ENCODE data around the gene TMED4.

TMED4 gene

GRCh38 chr7:44539669-44540506, 42.1 kb downstream of the TMED4 start:
- no peak for DNase-seq

DNA sequence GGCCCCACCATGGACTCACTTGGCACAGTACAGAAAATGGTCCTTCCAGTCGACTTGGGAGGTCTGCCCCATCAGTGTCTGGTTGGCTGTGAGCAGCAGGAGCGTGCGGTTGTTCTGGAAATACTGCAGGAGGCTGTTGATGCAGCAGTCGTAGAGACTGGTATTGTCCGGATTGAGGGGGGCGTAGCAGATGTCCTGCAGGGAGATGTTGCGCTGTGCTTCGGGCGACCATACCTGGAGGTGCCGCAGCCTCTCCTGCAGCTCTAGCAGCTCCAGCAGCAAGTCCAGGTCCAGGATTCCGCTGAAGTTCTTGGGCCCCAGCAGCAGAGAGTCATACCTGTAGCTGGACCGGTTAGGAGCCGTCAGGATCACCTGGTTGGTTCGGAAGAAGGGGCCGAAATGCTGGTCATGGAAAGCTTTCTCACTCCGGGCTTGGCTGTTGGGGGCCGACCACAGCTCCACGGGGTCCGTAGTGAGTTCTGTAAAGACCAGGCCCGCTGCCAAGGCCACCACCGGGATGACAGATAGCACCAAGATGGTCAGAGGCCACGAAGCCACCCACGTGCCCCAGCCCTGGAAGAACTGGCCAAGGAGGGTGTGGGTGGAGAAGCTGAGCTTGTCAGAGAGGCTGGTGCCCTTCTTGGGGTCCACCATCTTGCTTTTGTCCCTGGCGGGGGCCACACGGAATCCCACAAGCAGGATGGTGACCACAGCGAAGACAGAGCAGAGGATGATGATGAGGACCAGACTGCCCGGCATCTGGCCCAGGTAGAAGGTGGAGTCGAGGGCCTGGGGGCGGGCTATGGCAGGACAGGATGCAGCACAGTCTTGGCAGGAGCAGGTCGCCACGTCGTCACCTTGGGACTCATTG, 43.0 kb downstream of the TMED4 start:
- DNase-seq, result no peak

GRCh38 chr7:44538093-44538797, 43.8 kb downstream of the TMED4 start:
- no peak for DNase-seq

- no peak for DNase-seq
These were observed 44.6 kb downstream of the TMED4 start for GRCh38 chr7:44537442-44537841.

DNA sequence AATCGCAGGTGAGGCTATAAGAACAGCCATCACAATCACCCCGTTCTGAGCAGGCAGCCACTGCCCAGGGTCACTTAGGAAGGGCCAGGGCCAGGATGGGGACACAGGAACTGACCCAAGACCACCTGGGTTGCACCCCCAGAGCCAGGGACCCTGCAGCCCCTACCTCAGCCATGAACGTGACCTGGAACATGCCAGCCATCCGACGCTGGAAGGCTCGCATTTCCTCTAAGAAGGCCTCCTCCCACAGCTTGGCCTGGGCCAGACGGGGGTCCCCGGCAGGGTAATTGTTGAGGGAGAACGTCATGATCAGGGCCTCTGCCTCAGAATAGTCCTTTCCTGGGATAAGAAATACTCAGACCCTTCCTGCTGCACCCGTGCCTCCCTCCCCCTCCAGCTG, 45.9 kb downstream of the TMED4 start:
- DNase-seq, result no peak

DNA sequence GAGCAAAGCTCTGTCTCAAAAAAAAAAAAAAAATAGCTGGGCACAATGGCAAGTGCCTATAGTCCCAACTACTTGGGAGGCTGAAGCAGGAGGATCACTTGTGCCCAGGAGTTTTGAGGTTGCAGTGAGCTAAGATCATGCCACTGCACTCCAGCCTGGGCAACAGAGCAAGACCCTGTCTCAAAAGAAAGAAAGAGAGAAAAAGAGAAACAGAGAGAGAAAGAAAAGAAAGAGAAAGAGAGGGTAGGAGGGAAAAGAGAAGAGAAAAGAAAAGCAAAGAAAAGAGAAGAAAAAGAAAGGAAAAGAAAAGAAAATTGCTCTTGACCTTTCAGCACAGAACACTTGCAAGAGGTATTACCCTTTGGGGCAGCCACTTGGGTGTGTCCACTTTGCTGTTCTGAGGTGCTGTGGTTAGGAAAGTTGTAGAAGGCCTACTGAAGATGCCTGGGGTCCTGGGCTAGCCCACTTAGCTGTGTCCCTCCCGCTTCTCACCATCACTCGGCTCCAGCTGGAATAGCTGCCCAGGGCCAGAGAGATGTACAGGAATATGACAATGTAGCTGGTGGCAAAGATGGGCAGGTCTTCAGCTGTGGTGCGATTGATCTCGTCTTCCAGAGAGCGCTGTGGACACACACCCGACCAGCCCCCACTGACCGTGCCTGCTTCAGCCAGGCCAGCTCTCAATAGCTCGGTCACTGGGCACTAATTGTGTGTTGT, 46.5 kb downstream of the TMED4 start:
- no peak for DNase-seq

GRCh38 chr7:44534501-44534900, 47.5 kb downstream of the TMED4 start:
- peak; percentile 57 to 74 (median 66) for DNase-seq

DNA sequence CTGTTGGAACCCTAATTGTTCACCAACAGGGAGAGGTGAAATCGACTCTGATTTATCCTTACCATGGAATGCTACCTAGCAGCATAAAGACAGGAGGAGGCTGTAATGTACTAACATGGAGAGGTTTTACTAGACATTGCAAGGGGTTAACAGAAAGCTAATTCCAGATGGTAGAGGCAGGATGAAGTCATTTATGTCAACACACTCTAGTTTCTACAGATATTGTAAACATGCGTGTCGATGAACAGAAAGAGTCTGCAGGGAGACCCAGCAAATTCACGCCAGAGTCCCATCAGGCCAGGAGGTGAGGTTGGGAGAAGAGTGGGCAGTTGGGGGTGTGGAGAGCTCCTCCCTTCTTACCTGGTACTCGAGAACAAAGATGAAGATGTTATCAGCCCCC, 47.9 kb downstream of the TMED4 start:
- no peak for DNase-seq

DNA sequence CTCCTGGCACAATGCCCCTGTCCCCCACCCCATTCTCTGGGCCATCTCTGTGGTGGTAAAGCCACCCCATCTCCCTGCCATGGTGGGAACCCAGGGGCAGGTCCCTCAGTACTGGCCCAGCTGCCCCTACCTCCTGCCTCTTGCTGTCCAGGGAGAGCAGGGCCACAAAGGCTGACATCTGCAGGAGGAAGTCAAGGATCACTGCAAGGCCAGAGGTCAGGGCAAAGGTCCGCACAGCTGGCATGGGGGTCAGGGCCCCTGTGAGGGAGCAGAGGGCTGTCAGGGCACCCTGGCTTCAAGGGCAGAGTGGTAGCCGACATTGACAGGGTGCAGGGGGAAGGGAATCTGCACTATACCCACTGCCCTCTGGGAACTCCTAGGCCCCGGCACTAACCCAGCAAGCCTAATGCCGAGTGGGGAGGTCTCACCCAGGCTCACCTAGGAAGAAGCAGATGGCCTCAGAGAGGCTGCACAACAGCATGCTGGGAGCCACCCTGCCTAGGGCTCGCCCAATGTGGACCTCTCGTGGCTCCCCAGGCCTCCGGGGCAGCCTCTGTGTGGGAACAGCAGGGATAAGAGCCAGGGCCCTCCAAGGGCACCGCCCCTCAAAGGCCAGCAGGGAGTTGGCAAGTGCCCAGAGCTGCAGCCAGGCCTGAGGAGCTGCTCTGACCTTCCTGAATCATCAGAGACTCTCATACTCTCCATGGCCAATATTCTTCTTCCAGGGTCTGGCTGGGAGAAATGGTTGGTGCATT, 48.6 kb downstream of the TMED4 start:
- DNase-seq, result no peak

DNA sequence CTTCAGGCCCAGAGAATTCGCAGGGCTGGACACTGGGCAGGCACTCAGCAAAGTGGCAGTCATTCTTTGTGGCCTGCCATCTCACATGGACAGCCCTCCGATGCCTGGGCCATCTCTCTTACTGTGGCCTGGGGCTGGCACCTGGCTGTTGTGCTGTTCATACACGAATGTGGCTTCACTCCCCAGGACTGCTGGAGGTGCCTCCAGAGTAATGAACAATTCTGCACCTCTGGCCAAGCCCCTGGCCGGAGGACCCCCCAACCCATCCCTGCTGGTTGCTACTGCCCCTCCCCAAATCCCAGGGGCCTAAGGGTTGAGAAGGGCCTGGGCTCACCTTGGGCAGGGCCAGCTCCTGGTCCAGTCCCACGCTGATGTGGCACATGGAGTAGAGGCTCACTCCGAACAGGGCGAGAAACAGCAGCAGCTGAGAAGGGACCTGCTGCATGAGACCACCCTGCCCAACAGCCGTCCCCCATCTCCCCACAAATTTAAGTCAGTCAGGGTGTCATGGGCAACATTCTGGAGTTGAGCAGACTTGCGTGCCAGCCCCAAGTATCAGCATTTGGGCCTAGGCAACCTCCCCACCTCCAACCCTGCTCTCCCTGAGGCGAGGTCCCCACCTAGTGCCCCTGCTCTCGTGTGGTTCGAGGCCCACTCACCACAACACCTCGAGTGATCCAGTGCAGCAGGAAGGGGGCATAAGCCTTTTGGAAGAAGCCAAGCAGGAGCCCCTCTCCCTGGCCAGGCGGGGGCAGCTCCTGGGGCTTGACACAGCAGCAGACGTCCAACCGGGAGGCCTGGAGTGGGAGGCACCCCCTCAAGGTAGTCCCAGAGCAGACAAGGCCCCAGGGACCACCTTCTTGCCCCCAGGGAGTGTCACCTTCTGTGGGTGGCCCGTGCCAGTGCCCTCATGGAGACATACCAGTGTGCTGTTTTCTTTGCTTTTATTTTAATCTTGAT, 50.3 kb downstream of the TMED4 start:
- DNase-seq, result no peak

DNA sequence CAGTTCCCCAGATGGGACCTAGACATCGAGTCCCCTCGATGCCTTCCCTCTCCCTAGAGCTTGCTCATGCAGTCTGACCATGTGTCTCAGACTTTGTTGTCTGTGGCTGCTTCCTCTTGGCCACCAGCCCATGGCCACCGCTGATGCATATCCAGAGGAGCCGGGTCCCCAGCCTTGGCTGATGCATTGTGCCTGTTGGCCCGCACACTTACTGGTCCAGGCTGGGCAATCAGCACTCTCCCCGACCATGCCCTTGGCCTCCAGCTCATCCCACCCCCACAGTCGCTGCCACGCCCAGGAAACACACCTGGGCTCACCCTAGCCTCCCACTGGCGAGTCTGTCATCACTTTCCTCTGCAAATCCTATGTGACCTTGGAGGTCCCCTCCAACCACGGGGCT, 51.0 kb downstream of the TMED4 start:
- no peak for DNase-seq

Measured in suppressor macrophage (primary cell).